ENCODE data around the gene USH2A.

USH2A gene, protein sequence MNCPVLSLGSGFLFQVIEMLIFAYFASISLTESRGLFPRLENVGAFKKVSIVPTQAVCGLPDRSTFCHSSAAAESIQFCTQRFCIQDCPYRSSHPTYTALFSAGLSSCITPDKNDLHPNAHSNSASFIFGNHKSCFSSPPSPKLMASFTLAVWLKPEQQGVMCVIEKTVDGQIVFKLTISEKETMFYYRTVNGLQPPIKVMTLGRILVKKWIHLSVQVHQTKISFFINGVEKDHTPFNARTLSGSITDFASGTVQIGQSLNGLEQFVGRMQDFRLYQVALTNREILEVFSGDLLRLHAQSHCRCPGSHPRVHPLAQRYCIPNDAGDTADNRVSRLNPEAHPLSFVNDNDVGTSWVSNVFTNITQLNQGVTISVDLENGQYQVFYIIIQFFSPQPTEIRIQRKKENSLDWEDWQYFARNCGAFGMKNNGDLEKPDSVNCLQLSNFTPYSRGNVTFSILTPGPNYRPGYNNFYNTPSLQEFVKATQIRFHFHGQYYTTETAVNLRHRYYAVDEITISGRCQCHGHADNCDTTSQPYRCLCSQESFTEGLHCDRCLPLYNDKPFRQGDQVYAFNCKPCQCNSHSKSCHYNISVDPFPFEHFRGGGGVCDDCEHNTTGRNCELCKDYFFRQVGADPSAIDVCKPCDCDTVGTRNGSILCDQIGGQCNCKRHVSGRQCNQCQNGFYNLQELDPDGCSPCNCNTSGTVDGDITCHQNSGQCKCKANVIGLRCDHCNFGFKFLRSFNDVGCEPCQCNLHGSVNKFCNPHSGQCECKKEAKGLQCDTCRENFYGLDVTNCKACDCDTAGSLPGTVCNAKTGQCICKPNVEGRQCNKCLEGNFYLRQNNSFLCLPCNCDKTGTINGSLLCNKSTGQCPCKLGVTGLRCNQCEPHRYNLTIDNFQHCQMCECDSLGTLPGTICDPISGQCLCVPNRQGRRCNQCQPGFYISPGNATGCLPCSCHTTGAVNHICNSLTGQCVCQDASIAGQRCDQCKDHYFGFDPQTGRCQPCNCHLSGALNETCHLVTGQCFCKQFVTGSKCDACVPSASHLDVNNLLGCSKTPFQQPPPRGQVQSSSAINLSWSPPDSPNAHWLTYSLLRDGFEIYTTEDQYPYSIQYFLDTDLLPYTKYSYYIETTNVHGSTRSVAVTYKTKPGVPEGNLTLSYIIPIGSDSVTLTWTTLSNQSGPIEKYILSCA (N-terminal part only)

DNA sequence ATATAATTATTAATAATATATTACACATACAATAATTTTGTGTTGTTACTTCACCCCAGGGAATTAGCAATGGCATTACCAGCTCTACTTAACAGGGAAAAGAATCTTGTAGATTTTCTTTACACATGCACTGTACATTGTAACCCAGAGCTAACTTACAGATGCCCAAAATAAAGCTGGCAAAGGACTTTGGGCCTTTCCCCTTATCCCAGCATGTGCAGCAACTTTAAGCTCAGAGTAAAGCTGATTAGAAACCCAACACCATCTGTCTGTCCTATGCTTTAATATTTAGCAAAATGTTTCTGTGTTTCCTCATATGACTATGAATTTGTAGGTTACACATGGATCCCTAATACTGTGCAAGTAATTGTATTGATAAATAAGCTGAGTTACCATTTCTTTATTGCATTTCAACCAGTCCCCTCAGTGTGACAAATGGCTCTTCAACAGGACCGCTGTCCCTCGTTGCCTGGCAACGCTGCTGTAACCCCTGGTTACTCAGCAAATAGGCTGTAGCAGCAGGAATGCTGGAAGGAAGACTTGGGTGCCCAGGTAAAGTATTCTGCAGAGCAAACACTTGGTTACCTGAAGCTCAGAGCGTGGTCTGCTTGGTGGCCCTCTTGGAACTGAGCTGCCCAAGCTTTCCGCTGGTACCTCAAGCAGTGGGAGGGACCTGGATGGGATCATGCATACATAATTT is at the start of gene USH2A:
TSS of gene USH2A (minus strand) at position 628 of the 700 bp plus-strand sequence. CDS start 1,112 bp downstream, outside the sequence.
- DNase-seq: no peak

DNA sequence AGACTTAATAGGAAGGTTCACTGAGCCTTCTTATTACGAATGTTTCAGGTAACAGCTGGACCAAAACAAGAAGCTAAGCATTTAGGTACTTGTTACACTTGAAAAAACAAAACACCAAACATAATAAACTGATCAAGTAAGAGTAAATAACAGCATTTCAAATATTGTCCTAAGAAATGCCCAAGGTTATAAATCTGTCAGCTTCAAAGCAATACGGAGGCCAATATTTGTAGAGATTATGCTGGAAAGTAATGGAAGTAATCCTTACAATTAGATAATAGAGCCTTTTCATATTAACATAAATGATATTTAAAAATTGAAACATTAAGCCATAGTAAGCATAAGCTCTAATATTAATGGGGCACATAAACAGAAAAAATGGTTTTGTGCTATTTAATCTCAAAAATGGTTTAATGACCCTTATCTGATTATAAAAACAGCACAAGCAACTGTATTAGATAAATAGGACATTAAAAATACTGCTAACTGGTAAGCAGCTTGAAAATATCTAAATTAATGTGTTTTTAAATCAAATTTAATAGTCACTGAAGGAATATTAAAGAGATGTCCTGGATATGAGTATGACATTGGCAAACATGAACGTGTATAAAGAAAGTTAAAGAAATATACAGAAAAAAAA is 43.0 kb upstream of the USH2A start:
- no peak for DNase-seq

DNA sequence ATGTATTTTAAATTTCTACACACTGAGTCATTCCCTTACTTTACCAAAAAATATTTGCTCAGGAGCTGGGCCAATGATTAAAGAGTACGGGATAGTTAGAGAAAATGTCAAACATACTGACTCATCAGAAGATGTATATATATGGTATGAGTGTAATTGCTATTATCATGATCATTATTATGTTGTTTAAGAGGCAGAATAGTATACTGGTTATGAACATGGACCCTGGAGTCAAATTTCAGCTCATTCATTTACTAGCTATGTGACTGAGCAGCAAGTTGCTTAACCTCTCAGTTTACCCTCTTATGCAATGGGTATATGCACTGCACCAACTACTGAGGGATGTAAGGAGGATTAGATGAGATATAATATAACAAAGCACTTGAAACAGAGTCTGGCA is 41.2 kb upstream of the USH2A start:
- DNase-seq: no peak

DNA sequence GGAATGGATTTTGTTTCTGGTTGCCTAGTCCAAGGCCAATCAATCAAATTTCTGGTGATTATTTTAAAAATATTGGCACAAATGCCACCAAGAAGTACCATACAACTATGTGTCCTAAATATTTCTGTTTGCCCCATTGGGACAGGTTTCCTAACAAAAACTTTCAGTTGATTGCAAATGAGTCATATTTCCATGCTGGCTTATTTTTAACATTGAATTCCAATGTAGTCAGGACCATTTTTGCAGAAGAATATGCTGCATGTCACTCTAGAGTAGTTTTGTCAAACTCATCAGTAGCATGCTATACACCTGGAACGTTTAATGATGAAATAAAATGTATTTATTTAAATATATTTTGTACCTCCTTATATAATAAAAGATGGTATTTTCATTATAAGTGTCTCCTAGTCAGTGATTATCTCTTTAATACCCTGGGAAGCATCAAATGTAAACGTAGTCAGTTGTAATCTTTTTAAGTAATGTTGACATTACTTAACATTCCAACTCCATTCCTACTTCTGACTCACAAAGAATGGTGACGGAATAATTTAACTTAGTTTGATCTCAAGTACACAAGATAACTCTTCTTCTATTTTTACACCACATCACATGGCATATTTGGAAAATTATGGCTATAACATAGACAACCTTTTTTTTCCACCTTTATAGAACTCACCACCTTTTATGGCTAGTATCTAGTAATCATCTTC is 39.0 kb upstream of the USH2A start:
- no peak for DNase-seq

DNA sequence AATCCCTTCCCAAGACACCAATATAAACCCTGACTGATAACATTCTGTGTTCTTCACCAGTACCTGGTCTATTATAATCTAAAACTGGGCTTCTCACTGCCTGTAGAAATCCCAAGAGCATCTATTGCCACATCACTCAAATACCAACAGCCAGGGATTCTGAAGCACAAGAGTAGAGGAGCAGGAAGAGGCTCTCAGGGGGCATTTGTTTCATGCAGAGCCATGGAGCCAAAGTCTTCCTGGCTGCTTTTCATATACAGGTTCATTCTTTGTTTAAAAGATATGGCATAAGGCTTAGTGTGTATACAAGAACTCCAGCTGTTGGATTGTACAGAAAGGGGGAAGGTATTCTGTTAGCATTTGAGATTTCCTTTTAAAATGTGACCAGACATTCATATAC is 38.2 kb upstream of the USH2A start:
- DNase-seq: no peak

DNA sequence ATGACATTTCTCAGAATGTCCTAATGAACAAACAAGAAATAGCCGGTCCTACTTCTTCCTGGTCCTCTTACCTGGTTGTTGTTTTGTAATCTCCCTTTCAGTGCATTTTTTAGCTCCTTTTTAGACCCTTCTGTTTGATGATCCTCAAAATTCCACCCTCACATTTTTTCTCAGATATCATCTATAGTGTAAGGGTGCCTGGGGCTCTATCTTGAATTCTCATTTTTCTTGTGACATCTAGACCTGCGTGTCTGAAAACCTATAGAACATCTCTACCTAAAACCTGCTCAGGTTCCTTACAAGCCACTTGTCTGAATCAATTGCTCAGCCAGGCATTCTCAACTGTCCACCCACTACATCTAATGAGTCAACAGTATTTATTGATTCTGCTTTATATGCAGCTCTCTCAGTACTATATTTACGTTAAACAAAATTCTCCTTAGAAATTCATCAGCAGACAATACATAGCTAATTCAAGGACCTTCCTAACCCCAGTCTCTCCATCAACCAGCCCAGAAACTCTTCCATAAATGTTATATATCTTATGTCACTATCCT is 36.5 kb upstream of the USH2A start:
- DNase-seq: no peak

DNA sequence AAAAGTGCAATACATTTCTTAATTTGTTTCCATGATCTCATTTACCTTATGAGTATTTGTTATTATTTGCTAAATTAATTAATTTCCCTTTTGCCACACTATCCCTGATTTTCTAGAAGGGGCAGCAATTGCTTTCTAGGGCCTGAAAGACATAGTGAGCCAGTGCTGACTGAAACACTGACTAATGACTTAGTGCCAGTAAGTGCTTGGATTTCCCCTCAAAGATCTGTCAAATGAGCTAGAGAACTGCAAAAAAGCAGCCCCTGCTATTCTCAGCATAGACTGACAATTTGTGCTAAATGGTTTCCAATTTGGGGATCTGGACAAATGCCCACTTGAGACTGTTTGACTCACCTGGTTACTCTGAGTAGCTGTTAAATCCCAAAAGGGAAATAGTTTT is 35.6 kb upstream of the USH2A start:
- no peak for DNase-seq

DNA sequence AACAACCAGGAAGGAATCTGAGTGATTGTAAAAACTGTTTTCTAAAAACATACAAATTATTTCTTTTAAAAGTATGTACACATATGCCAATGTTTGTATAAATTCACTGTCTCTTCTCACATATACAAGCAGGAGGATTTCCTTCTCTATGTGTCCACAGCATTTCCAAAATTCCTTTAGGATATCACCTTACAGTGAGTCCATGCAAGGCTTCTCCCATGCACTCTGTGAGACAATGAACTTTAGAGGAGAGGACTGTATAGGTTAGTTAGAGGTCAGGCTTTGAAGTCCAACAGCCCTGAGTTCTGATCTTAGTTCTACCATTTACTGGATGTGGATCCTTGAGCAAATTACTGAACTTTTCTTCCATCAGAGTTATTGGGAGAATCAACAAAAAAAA is 34.1 kb upstream of the USH2A start:
- DNase-seq: no peak

DNA sequence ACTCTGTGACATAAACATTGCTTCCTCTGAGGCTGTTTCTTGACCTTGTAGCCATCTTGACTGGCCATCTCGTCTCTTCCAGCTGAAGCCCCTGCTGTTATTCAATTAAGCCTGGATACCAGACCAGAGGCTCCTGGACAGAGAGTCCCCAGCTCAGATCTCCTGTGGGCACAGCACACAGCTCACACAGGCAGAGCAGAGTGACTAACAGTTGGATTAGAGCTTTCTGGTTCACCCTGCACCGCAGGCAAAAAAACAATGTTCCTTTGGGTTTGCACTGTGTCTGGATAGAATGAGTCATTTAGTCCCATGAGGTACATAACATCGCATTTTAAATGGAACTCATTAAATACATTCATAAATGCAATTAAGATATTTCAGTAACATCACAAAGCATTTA is 33.4 kb upstream of the USH2A start:
- DNase-seq: no peak

DNA sequence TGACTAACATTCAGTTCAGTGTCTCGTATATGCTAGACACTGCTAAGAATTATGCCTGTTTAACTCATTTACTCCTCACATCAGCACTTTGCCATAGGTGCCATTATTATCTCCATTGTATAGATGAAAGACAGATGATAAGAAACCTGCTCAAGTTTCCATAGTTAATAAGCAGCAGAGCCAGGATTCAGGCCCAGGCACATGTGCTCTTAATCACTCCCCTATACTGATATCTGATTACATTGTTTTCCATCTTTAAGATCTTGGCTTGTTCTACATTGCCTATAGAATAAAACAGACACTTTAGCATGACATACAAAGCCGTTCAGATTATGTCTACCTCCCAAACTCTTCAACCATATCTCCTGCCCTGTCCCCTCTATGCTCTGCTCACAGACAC is 30.5 kb upstream of the USH2A start:
- no peak for DNase-seq

DNA sequence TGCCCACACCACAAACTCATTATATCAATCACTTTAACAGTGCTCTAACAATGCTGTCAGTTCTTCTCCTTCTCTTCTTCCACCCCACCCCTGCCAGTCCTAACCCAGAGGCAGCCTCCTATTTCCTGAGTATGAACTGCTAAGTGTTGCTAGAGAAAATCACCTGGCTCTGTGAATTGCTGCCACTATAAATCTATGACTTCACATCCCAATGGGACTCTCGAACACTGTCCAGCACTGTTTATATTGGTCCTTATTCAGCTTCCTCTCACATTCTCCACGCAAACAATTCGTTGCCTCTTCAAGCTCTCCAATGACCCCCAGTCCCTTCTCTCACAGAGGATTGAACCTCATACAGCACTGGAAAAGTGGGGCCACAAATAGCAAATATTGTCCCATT is 27.0 kb upstream of the USH2A start:
- DNase-seq: no peak

DNA sequence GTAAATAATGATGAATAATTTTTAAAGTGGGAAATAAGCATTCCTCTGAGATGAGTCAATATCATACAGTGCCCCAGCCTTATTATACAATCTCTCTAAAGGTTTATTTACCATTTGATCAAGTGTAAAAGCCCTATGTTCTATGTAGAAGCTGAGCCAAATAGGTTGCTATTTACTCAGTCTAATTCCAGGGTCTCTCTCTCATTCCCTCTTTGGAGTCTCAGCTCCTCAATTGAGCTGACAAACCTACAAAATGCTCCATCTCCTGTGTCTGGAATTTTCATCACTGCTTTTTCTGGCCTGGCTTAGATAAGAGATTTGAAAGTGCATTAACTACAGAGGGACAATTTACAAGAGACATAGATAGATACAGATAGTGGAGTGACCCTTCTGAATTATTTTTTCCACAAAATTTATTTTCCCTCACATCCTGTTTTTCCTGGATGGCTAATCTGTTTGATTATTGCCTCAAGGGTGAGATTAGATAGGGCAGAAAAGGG is 24.8 kb upstream of the USH2A start:
- no peak for DNase-seq

DNA sequence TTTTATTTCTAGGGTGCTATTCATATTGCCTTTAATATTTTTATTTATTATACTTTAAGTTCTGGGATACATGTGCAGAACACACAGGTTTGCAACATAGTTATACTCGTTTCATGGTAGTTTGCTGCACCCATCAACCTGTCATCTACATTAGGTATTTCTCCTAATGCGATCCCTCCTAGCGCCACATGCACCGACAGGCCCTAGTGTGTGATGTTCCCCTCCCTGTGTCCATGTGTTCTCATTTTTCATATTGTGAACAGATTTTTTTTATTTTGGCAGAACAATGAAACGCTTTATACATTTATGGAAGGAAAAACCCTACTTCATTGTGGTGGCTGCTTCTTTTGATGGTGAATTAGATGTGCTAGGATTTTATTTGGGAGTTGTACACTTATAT is 14.4 kb upstream of the USH2A start:
- DNase-seq: no peak

DNA sequence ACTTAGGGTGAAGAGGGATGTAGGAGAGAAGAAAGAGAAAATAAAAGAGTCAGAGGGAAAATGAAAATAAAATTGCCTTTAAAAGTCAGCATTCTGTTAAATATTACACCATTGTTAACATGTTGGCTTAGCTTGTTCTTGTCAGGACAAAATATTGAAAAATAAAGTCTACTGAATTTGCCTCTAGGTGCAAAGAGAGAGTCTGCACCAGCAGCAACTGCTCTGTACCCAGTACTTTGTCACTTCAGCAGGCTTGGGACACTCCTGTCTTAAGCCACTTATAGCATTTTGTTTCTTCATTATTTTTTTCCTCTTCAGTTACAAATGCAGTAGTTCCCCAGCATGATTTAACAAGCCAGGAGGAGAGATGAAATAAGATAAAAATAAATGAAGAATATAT is 11.0 kb upstream of the USH2A start:
- no peak for DNase-seq

DNA sequence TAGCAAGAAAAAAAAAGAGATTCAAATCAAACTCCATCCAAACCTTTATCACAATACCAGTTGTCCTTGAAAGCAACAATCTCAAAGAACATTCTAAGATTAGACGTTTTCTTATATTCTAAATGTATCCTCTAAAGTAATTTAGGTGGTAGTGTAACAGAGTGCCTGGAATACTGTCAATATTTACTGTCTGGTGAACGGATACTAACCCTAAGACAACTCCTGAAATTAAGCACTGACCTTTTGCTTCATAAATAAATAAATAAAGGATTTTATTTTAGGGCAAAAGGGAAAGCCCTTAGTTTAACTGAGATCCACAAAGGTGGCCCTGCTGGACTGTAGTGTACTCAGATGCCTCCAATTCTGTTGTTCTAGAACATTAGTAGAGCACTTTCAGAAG is 9.9 kb upstream of the USH2A start:
- DNase-seq: no peak

DNA sequence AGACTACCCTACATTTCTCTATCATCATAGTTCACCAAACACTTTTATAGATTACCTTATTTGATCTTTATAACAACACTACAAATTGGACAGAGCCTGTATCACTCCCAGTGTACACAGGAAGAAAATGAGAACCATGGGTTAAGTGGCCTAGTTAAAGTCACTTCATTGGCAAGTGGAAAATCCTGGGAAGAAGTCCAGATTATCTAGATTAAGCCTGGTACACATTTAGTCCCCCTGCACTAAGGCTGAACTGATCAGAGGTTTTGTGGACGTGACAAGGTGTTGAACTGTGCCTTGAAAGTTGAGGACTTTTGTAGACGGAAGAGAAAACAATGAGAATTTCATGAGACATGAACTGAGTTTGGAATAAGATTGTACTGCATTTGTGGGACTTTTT is 7.5 kb upstream of the USH2A start:
- DNase-seq: no peak

DNA sequence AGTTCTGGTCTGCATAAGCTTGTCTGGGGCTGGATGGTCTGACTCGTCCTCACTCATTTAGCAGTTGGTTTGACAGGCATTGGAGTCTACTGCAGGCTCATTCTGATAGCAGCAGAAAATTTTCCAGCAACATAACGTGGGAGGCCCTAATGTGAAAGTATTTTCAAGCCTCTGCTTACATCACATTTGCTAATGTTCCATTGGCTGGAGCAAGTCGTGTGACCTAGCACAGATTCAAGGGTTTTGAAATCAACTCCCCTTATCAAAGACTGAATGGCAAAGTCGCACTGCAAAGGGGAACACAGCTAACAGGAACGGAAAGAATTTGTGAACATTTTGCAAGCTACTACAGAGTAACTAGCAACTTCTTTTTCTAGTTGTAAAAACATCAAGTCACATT is 2.3 kb upstream of the USH2A start:
- no peak for DNase-seq

DNA sequence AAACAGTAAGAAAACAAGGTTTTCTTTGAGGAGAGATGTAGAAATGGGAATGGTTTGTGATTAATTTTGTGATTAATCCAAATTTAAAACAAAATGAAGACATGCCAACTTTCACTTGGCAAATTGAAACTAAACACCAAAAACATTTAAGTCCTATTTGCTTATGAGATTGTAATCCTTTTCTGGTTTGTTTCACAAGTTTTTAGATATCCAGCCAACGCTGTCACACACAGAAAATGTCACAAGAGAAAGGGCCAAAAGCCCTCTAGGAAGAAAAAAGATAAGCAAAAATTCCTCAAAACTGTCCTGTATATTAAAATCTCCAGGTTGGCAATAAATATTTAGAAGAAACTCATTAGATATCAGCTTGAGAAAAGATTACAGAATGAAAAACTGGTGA is 2.5 kb downstream of the USH2A start:
- DNase-seq: no peak

DNA sequence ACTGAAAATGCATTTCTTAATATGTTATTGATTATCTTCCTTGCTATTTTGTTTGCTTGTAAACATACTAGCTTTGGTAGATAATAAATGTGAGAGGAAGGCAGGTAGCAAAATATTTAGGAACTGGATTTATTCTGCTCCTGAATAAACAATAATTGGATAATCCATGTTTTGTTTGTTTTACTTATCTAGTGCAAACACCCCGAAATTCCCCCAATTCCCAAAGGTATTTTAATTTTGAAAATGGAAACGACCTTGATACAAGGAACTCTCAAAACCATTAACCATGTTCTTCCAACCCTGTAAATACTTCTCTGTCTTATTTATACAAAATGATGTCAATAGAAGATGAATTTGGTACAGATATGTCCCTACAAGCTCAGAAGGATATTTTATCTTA is 3.0 kb downstream of the USH2A start:
- DNase-seq: no peak

DNA sequence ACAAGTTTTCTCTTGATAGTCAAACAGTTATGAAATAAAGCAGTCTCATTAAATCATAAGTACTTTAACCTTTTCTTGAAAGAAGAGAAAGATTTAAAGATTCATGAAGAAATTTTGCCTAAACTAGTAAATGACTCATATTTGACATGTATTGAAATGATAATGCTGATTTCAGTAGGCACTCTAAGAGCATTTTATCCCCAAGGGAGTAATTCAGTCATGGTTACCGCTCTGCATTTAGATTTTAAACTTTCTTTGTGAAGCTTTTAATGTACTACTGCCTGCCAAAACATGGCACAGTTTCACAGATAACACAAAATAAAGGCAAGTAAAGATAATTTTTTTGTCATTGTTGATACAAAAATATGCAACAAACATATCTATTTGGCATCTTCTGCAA is 6.8 kb downstream of the USH2A start:
- DNase-seq: no peak

DNA sequence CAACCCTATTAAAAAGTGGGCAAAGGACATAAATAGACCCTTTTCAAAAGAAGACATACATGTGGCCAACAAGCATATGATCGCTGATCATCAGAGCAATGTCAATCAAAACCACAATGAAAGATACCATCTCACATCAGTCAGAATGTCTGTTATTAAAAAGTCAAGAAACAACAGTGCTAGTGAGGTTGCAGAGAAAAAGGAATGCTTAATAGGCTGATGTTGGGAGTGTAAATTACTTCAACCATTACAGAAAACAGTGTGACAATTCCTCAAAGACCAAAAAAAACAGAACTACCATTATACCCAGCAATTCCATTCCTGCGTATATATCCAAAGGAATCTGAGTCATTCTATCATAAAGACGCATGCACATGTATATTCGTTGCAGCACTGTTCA is 13.2 kb downstream of the USH2A start:
- DNase-seq: no peak
